ENCODE measurements around the gene MXI1. TPM values are rescaled to one million over a fixed set of nuclear protein-coding genes. Genes with fewer than 3 reads are reported as not detected.
A peak's percentile ranks its signal among the peaks of the same experiment; 100 is the strongest.

The MXI1 gene
- total RNA-seq, 1 donor from 2014 or later = 58.8 TPM

DNA sequence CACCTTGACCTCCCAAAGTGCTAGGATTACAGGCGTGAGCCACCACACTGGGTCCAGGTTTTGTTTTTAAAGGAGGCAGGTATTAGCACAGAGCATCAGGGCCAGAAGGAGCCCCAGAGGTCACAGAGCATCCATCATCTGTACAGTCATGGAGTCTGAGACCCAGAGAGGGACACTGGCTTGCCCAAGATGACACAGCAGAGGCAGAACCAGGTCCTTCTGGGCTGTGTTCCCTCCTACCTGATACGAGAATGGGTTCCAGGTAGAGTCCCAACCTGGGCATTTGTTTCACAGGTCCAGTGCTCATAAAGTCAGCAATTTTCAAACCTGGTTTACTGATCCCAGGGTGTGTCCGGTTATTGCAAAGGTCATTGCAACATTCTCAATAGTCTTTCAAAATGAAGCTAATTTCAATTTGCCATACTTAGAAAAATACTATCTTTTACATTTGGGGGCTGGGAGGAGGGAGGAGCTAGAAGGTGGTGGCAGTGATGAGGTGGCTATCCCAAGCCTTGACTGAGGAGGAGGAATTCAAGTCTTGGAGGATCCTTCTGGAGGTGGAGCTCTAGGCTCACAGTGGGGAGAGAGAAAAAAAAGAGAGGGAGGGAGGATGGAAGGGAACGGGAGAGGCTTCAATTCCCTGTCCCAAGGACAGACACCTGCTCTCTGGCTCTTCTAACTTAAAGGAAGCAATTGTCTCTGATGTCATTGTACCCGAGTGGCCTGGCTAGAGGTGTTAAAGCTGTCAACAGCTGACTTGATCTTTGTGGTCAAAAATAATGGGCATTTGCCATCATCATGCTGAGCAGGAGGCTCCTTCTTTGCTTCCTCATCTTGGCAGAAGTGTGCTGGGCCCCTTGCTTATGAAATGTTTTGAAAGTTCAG, 8.1 kb downstream of the MXI1 start:
- DNase-seq (ENCODE audit: low spot score) = no peak

DNA sequence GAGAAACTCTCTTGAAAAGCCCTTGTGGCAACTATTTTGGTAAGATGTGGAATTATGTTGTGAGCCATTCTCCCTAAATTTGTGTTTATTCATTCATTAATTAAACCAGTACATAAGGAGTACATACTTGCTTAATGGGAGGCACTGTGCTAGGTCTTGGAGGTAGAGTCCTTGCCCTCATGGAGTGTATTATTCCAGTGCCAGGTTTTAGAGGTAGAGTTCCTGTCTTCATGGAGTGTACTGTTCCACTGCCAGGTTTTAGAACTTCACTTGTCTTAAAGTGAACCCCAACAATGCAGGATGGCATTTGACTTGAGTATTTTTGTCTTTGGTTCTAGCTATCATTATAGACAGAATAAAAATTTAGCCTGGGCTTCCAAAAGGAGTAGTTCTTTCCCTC, 8.8 kb downstream of the MXI1 start:
- DNase-seq (ENCODE audit: low spot score) = no peak

DNA sequence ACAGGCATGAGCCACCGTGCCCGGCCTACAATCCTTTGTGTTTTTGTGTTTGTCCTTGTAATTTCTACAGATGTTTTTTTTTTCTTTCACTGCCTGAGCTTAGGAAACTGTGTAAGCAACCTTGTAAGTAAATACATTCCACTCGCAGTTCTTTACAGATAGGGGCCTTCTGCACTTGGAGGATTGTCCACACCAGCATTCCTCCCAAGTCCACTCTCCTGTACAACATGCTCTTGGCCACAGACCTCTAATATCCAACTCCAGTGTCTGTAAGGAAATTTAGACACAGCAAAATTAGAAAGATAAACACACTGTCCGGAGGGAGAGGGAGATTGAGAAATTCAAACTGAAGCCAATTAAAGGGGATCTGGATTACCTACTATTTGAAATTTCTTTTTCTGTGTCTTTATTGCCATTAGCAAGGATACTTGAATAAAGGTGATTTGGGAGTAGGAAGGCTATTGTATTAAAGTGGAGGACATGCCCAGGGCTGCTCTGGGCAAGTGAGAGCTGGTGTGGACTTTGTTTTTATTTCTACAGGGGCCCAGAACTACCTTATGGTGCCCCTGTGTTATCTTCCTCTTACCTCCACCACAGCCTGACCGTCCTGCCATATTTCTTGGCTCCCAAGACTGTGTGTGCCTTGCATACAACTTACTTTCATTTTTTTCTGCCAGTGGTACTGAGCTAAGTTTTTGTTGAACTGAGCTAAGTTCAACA, 9.7 kb downstream of the MXI1 start:
- DNase-seq (ENCODE audit: low spot score) = no peak

DNA sequence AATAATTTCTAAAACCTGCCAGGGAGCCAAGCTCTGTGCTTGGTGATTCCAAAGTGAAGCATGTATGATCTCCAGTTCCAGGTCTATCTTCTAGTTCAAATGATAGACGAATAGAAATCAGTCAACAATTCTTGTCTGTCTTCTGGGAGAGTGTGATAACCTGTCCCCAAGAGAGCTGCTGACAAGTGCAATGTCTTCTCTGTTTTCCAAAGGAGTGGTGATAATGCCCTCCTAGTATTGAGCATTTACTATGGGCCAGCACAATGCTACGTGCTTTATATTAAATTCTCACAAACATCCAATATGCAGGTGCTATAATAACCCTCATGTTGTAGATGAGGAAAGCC, 10.2 kb downstream of the MXI1 start:
- DNase-seq (ENCODE audit: low spot score) = no peak

DNA sequence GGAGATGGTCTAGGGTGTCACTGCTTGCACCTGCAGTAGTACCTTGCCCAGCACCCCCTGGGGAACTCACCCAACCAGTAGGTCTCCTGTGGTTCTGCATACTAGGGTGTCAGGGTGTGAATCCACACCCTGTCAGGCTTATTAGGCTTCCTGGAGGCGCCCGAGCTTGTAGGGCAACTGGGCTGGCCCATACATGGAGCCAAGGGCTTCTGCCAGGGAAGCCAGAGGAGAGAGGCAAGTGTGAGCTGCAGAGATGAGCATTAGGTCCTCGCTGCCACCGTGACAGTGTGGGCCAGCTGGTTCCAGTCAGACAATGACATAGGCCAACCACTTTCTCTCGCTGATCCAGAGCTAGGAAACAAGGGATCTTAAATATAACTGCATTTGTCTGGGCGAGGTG, 11.2 kb downstream of the MXI1 start:
- no peak for DNase-seq (ENCODE audit: low spot score)

DNA sequence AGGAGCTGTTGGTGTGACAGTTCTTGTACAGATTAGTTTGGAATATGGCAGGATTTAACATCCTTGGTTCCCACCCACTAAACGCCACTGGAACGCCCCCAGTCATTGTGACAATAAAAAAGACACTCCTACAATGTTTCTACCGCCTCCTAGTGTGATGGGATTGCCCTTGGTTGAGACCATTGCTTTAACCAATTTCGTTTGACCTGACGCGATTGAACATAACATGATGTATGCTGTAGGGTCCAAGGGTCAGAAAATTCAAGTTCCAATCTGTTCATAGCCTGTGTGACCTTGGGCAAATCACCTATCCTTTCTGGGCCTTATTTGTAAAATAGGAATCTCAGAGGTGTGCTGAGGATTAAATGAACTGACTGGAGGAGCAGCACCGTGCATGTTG, 12.5 kb downstream of the MXI1 start:
- no peak for DNase-seq (ENCODE audit: low spot score)

DNA sequence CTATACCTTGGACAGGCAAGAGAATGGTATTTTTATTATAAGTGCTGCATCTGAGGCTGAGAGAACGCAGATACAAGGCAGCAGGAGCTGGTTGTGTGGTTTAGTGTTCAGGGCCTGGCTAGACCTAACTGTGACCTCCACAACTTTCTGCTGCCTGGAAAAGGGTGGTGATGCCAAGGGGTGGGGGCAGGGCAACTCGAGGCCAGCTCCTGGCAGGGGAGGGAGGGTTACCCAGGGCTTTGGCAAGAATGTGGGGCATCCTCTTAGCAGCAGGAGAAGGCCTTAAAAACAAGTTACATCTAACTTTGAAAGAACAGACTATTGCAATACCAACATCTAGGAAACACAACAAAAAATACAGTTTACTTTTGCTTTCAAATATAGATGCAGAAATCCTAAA, 13.0 kb downstream of the MXI1 start:
- no peak for DNase-seq (ENCODE audit: low spot score)

DNA sequence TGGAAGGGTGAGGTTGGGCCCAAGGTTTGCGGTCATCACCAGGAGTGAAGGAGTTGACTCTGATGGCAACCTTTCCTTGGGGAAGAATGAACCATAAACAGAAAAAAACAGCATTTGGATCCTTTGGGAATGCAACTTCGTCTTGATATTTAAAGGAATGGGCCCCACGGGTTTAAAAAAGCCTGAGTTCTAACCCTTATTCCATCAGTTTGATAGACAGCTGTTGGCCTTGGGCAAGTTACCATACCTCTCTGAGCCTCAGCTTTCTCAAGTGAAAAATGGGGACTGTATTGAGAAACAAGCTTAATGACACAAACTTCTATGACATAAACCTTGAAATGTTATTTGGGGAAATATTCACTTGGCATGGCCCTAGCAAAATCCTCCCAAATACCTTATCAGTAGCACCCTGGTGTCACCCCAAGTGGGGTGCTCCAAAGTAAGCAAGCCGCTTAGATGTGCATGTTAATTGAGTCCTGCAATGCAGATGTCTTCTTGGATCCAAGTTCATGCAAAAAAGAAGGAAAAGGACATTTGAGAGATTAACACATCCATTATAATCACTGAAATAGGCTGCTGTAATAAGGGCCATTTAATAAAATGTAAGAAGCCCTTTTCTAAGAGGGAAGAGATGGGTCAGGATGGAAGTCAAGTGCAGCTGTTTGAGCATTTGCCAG, 13.8 kb downstream of the MXI1 start:
- no peak for DNase-seq (ENCODE audit: low spot score)

DNA sequence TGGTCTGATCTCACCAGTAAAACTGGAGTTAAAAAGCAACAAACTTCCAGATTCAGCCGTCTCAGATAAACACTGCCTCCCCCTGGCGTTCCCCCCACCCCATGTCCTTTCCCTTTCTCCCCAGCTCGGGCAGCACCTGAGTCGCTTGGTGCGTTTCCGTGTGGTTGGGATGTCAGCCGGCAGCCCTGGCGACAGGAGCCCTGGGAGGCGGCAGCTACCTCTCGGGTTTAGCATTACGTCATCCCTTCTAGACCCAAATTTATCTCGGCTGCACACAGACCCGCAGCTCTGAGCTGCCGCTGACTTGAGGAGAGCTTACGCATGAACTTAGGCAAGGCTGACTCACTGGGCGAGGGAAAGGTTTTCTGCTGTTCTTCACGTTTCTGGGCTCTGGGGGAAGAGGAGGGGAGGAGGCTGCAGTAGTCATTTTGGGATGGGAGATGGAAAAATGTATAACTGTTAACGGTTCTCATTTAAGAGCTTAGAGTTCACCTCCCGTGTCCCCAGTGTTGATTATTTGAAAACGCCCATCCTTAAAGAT, 14.4 kb downstream of the MXI1 start:
- peak; percentile 74 for DNase-seq (ENCODE audit: low spot score)

DNA sequence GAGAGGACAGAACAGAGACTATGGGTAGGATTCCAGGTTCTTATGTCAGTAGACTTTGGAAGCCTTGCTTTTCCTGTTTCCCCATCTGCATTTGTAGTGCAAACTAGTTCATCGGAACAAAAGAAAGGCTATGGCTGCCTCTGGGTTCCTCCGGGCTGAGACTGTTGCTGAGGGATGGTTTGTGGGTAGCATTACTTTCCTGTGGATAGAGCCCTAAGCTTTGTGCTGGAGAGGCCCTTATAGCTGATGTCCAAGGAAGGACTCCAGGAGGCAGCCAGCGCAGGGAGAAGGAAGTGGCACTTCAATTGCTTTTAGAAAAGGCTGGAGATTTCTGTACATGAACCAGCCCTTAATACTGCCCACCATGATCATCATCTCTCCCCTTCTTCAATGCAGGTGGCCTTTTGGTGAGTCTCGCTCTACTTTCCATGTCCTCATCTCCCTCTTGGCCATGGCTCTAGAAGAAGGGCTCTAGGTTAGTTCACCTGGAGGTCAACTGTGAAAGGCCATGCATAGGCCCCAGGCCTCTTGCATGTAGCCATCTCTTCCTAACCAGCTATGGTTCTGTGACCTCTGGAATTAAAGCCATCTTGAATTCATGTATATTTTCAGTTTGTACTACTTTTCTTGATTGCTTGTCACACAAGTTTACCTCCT, 15.4 kb downstream of the MXI1 start:
- DNase-seq (ENCODE audit: low spot score) = no peak

DNA sequence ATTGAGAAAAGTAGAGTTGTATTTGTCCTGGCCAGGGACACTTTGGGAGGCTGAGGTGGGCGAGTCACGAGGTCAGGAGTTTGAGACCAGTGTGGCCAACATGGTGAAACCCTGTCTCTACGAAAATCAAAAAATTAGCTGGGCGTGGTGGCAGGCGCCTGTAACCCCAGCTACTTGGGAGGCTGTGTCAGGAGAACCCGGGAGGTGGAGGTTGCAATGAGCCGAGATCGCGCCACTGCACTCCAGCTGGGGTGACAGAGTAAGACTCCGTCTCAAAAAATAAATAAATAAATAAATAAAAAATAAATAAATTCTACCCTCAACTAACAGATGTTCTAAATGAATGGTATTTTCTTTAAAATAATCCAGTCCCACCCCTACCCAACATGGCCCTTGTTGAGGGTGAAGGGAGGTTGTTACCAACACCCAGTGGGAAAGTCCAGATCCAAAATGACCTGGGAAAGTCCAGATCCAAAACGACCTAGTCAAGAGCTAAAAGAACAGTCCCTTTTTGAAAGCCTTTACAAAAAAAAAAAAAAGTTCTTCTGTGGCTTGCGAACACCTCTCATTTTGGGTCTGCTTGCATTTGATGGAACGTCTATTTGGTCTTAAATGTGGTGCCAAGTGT, 16.0 kb downstream of the MXI1 start:
- DNase-seq (ENCODE audit: low spot score) = no peak

DNA sequence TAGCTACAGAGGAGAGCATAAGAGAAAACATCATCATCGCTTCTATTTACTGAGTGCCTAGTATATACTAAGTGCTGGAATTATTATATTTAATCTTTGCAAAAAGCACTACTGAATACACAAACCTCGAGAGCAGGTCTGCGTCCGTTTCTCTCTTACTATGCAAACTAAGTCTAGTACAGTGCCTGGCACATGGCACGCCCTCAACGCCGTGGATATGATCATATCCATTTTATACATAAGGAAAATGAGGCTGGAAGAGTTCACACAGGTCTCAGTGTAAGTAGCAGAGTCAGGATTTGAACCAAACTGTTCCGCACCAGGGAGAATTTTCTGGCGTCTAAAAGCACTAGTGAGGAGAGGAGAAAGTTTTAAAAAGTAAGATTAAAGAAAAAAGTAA, 17.6 kb downstream of the MXI1 start:
- DNase-seq (ENCODE audit: low spot score) = no peak

DNA sequence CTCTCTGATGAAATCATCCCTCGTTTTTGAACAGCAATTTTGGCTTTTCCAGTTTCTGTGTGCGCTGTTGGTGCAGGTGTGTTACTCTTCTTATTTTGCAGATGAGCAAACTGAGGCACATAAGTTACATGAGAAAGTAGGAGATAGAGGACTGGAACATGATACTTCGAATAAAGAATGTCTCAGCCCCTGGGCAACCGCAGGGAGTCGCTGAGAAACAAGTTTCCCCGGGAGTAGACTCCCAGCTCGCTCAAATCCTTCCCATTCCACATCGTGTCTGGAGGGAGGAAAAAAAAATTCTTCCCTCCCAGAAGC, 18.0 kb downstream of the MXI1 start:
- no peak for DNase-seq (ENCODE audit: low spot score)

DNA sequence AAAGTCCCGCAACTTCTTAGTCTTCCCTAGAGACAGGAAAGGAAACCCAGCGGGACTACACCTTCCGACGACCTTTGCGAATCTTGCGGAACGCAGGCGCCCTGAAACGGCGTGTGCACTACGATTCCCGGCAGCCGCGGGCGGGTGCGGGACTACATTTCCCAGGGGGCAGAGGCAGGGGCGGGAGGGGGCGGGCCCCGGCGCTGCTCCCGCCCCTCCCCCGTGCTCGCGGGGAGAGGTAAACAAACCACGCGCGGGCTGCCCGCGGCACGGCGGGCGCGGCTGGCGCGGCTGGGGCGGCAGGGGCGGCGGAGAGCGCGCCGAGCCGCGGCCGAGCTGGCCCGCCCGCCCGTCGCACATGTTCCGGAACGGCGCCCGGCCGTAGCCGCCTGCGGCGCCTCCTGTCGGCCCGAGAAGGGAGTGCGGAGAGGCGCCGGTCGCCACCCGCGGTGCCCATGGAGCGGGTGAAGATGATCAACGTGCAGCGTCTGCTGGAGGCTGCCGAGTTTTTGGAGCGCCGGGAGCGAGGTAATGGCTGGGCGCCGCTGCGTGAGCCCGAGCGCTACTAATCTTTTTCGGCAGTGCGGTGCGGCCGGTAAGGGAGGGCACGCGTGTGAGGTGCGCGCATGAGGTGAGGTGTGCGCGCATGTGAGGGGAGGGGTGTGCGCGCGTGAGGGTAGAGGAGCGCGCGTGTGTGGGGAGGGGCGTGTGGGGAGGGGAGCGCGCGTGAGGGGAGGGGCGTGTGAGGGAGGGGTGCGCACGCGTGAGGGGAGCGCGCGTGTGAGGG, 18.5 kb downstream of the MXI1 start:
- peak; percentile 92 for DNase-seq (ENCODE audit: low spot score)

DNA sequence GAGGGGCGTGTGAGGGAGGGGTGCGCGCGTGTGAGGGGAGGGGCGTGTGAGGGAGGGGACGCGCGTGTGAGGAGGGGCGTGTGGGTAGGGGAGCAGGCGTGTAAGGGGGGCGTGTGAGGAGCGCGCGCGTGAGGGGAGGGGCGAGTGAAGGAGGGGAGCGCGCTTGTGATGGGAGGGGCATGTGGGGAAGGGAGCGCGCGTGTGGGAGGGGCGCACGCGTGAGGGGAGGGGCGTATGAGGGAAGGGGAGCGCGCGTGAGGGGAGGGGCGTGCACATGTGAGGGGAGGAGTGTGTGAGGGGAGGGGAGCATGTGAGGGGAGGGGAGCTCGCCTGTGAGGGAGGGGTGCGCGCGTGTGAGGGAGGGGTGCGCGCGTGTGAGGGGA, 19.1 kb downstream of the MXI1 start:
- DNase-seq (ENCODE audit: low spot score) = peak; percentile 90

DNA sequence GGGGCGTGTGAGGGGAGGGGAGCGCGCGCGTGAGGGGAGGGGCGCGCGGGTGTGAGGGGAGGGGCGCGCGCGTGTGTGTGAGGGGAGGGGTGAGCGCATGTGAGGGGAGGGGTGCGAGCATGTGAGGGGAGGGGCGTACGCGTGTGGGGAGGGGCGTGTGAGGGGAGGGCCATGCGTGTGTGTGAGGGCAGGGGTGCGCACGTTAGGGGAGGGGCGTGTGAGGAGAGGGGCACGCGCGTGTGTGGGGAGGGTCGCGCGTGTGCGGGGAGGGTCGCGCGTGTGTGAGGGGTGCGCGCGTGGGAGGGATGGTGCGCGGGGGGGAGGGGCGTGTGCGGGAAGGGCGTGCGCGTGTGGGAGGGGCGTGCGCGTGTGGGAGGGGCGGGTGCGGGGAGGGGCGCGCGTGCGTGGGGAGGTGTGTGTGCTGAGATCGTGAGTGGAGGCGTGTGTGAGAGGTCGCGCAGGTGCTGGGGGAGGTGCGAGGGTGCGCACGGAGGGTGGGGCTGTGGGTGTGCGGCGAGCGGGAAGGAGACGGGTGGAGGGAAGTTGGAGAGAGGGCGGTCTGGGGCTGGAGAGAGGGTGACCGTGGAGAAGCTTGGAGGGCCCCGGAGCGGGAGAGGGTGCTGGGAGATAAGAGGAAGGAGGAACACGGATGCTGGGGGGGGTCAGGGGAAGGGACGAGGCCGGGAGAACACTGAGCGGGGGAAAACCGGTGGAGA, 19.7 kb downstream of the MXI1 start:
- DNase-seq (ENCODE audit: low spot score) = peak; percentile 38

DNA sequence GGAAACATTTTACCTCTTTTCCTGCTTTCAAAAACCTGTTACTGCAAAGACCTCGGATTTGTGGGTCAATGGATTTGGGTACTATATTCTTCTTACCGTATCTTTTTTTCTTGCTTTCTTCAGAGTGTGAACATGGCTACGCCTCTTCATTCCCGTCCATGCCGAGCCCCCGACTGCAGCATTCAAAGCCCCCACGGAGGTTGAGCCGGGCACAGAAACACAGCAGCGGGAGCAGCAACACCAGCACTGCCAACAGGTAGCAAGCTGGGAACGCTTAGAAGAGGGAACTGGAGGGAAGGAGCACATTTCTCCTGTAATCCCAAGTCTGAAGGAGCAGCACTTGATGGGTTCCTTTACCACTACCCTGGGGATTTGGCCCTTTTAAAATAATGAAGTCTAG, 20.7 kb downstream of the MXI1 start:
- no peak for DNase-seq (ENCODE audit: low spot score)

DNA sequence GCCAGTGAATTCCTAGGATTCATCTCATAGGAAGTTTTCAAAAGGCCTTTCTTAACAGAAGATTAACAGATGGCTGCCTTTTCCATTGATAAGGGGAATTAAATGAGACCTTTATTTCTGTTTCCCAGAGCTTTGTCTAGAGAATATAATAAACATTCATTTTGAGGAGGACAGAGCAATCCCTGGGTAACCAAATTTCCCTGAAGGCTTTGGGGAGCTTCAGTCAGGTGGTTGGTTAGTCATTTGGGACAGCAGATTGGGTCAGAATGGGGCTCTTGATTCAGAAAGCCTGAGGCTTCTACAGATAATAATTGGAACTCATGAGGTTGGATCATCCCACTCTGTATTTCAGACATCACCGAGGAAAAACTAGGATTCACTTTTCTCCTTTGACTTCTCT, 21.8 kb downstream of the MXI1 start:
- DNase-seq (ENCODE audit: low spot score) = no peak

DNA sequence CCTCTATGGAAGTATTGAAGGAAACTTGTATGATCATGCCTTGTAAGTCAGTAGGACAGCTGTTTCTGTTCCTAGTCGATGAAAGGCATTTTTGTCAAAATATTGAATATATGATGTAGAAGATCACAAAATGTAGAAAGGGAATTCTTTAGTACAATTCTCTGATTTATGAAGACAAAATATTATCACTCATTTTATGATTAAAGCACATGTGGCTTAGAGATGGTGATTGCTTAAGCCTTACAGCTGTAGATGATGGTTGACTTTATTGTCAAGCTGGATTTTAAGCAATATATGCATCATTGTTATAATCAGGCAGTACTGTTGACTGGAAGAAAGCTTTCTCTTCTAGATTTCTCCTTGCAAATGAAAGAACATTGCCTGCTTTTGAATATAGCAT, 26.4 kb downstream of the MXI1 start:
- DNase-seq (ENCODE audit: low spot score) = no peak

DNA sequence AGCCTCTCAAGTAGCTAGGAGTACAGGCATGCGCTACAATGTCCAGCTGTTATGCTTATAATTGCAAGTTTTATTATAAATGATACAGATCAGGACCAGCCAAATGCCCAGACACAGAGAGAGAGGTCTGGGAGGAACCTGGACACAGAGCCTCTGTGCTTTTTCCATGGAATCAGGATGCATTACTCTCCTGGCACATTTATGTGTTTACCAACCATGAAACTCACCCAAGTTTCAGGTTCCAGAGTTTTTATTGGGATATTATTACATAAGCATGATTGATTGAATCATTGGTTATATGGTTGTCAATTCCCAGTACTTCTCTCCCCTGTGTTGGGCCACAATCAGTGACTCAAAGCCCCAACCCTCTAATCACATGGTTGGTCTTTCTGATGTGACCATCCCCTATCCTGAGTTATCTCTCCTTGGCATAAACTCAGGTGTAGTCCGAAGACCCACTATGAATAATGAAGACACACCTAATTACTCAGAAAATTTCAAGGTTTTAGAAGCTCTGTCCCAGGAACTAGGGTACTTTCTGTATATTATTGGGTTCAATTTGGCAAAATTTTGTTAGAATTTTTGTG, 30.6 kb downstream of the MXI1 start:
- DNase-seq (ENCODE audit: low spot score) = no peak

Measured in mucosa of gallbladder (tissue), 1 donor.